GM12891 (cell line): ENCODE results near the gene SLC23A3.

Experiments used
- PAX5 ChIP-seq: IDR thresholded peaks from 2 replicates; pipeline ENCODE4 v1.6.1; 2011; ENCODE audit warnings: low read length, moderate library complexity, mild to moderate bottlenecking; ENCODE audit not compliant: insufficient read depth, severe bottlenecking
- POLR2A ChIP-seq: IDR thresholded peaks from 2 replicates; pipeline ENCODE4 v1.6.1; 2011; ENCODE audit warnings: low read depth, low read length, control low read depth
- POLR2AphosphoS5 ChIP-seq: IDR thresholded peaks from 2 replicates; pipeline ENCODE4 v1.6.1; 2011; ENCODE audit warnings: low read depth, low read length, control low read depth
- SPI1 ChIP-seq: IDR thresholded peaks from 2 replicates; pipeline ENCODE4 v1.6.1; 2011; ENCODE audit warnings: low read depth, low read length, control low read depth
- TAF1 ChIP-seq: IDR thresholded peaks from 2 replicates; pipeline ENCODE4 v1.6.1; 2011; ENCODE audit warnings: low read depth, low read length, control low read depth

DNA sequence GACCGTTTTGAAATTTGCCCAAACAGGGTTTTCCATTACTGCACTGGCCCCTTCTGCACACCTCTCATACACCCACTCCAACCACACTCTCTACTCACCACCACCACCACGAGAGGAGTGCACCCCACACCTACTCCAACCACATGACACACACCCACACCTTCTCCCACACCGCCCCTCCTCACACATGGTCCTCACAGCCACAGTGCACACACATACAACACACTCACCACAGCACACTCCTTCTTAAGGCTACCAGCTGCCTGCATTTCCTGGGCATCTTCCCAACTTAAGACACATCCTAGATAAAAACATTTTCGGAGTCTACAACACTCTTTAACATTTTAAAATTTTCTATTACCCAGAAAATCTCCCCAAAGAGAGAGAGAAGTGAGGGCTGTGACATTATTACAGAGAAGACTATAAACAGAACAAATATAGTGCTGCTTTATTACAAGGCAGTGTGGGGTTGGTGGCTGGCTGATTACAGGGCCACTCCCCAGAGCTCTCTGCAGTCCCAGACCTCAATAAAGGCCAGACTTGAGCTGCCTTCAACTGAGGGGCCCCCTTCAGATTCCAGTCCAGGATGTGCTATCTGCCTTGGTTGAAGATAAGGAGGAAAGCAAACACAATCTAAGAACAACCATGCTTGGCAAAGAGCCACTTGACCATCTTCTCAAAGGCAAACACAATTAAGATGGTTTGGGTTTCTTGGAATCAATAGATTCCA is 45.3 kb downstream of the SLC23A3 start:
- TF ChIP-seq TAF1 (no peak), POLR2A (no peak), SPI1 (no peak), POLR2AphosphoS5 (no peak), PAX5 (no peak)
